GM12892 (cell line): ENCODE results near the gene SAMD4A.

Source experiments
- POLR2A ChIP-seq: IDR thresholded peaks from 2 replicates; pipeline ENCODE4 v1.6.1; 2011; ENCODE audit warnings: low read depth, low read length, control low read depth
- POLR2AphosphoS5 ChIP-seq: IDR thresholded peaks from 2 replicates; pipeline ENCODE4 v1.6.1; 2011; ENCODE audit warnings: low read depth, low read length, control low read depth
- TAF1 ChIP-seq: IDR thresholded peaks from 2 replicates; pipeline ENCODE4 v1.6.1; 2011; ENCODE audit warnings: low read depth, mild to moderate bottlenecking, control low read depth, low read length, borderline replicate concordance

DNA sequence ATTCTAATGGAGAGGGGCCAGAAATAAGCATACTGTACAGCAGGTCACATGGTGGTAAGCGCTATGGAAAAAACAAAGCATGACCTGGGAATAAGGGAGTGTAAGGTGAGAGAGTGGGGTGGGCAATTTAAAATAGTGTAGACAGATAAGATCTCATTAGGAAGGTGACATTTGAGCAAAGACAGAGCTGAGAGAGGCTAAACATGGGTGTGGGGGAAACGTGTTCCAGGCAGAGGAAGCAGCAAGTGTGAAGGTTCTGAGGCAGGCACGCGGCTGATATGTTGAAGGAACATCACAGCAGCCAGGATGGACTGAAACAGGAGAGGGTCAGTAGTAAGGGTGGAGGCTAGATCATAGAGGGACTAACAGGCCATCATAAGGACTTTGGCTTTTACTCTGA, 126.8 kb downstream of the SAMD4A start:
- TF ChIP-seq POLR2A (no peak), POLR2AphosphoS5 (no peak), TAF1 (no peak)
